Hepatic stellate cell (primary cell): ENCODE measurements around the gene LAD1.

Source experiments
- DNase-seq: peaks from one replicate; pipeline ENCODE4 v3.0.0; 2011; ENCODE audit warnings: low spot score

The LAD1 gene, protein sequence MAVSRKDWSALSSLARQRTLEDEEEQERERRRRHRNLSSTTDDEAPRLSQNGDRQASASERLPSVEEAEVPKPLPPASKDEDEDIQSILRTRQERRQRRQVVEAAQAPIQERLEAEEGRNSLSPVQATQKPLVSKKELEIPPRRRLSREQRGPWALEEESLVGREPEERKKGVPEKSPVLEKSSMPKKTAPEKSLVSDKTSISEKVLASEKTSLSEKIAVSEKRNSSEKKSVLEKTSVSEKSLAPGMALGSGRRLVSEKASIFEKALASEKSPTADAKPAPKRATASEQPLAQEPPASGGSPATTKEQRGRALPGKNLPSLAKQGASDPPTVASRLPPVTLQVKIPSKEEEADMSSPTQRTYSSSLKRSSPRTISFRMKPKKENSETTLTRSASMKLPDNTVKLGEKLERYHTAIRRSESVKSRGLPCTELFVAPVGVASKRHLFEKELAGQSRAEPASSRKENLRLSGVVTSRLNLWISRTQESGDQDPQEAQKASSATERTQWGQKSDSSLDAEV

DNA sequence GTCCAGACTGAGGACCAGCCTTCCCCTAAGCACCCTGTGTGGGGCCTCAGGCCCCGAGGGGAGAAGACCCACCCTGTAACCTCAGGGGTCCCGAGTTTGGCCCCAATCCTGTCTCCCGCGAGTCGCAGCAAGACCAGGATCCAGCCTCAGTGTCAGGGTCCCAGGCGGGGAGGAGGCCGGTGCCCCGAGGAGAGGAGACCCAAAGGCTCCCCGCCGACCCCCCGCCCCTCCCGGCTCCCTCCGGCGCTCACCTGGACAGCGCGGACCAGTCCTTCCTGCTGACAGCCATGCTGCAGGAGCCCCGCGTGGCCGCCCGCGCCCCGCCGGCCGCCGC is at the start of gene LAD1:
Gene LAD1, minus strand, starts transcription at position 307 of the 334 bp plus-strand sequence. Its CDS starts 18 bp downstream, at position 289.
- no peak for DNase-seq

DNA sequence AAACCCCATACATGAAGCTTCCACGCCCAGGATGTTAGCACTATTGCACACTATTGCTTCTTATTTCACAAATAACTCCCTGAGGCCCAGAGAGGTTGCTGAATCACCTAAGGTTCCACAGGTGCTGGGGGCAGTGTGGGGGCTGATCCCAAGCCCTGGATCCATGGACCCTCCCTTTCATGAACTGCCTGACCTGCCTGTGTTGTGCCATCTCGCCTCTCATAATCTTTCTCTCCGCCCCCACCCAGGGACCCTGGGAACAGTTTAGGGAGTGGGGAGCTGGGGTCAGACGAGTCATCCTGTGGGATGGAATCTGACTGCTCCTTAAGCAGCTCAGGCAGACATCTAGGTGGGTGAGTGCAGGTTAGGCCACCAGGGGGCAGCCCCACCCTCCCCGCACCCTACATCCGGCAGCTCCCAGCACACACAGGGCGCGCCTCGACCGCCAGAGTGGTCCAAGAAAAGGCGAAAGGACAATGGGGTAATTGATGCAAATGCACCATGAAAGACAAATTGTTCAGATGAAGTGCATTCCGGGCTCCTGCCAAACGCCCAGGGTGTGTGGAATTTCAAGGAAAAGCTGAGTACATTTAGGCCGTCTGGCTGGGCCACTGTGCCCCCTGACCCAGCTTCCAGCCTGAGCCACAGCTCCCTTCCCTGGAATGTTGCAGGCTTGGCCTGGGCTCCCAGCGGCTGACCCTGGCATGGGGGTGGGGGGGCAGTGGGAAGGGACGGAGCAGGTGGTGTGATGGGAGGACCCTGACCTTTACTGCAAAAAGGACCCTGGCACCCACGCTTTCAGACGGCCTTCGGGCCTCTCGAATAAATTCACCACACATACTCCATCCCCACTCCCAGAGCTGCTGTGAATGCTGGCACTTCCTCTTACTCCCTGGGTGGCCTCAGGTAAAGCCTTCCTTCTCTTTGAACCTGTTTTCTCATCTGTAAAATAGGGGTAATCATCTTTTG is 49.1 kb upstream of the LAD1 start:
- peak; percentile 72 for DNase-seq

DNA sequence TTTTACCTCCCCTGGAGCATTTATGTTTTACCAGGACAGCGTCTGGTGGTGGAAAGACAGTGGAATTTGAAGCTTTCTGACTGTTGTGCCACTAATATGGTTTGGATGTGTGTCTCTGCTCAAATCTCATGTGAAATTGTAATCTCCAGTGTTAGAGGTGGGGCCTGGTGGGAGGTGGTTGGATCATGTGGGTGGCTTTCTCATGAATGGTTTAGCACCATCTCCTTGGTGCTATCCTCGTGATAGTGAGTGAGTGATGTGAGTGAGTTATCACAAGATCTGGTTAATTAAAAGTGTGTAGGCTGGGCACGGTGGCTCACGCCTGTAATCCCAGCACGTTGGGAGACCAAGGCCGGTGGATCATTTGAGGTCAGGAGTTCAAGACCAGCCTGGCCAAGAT is 46.2 kb upstream of the LAD1 start:
- no peak for DNase-seq

DNA sequence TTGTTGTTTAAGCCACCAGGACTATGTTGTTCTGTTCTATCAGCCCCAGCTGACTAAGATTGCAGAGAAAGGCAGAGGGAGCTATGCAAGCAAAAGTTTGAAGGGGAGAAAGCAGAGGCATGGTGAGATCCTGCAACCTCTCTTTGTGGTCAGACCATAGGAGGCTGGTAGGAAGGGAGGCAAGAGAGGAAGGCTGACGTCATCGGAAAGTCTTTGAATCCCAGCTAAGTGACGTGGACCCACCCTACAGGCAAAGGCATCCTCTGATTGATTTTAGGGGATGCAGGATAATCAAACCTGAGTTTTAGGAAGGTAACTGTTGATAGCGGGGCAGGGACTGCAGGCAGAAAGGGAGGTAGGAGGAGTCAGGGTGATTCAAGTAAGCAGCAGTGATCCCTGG is 45.7 kb upstream of the LAD1 start:
- no peak for DNase-seq

DNA sequence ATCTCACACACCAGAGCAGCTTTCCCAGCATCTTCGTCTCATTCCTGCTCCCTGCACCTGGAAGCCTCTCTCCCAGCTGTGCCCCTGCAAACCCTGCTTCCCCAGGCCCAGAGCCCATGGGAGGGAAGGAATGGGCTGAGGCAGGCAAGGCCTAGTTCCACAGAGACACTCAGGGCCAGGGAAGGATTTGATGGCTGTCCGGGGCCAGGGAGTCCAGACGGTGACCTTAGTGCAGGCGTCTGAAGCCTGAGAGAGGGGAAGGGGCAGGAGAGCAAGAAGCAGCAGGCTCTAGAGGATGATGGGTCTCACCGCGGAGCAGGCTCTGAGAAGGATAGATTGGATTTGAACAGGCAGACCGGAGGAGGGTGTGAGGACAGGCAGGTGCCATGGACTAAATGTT is 44.6 kb upstream of the LAD1 start:
- no peak for DNase-seq

DNA sequence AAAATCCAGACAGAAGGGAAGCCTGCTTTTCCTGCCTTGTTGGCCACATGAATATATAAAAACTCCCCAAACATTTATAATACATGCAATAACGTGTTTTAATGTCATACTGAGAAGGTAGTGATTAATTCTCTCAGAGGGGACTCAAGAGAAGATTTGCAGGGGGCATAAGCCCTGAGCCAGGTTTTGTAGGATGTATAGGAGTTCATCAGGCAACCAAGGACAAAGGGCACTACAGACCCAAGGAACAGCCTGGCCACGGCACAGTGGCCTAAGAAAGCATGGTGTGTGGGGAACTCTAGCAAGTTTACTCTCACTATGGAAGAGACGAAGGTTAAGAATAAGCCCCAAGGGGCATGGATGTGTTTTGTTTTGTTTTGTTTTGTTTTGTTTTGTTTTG is 37.8 kb upstream of the LAD1 start:
- no peak for DNase-seq

DNA sequence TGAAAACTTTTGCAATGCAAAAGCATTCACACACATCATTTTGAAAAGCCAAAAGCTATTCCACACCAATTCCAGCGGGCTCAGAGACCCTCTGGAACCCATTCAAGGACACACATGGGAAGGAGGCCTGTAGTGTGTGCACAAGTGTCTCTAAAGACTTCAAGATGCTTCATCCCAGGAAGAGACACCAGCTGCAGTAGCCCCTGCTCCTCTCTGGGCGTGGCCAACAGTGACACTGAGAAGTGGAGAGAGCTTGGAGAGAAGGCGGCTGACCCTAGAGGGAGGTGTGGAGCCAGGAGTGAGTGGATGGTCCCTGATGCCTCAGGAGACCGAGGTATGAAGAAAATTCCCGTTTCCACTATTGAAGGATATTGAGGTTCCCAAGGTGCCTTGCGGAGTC is 37.3 kb upstream of the LAD1 start:
- DNase-seq, result no peak

DNA sequence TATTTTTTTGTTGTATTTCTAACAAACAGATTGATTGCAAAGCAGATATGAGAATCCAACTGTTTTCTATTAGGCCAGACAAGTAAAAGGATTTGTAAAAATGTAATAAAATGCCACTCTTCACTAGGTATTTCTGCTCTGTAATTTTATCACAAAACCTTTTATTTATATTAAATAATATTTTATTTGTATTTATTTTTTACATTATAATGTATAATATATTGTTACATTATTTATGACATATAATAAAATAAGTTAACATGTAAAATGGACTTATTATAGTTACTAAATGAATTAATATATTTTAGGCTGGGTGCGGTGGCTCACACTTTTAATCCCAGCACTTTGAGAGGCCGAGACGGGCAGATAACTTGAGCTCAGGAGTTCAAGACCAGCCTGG is 35.1 kb upstream of the LAD1 start:
- no peak for DNase-seq

DNA sequence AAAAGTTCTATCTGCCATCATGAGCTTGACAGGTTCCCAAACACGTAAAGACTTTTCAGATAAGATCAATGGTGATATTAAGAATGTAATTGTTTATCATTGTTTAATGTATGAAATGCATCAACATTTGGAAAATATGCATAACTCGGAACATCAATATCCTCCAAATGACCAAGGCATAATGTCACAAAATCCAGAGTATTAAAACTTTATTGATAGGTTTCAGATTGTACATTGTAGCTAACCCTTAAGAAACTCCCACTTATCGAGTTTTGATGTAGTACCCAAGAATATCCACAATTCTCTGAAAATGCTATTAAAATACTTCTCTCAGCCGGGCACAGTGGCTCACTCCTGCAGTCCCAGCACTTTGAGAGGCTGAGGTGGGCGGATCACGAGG is 34.5 kb upstream of the LAD1 start:
- DNase-seq, result no peak

DNA sequence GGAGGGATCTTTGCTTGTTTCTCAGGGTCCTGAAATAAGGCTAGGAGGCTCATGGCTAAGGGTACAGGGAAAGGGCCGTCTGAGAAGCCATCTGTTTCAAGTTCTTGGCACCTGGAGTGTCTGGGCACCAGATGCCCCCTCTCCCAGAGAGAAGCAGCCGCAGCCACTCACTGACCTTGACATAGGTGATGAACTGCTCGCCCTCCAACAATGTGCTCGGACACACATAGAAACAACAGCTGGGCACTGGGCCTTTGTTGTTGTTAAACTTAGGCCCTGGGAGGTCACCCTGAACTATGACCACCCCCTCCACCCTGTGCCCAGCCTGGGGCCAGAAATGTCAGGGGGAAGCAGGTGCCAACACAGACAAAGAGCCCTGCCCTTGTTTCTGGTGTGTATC is 31.7 kb upstream of the LAD1 start:
- DNase-seq, result no peak

DNA sequence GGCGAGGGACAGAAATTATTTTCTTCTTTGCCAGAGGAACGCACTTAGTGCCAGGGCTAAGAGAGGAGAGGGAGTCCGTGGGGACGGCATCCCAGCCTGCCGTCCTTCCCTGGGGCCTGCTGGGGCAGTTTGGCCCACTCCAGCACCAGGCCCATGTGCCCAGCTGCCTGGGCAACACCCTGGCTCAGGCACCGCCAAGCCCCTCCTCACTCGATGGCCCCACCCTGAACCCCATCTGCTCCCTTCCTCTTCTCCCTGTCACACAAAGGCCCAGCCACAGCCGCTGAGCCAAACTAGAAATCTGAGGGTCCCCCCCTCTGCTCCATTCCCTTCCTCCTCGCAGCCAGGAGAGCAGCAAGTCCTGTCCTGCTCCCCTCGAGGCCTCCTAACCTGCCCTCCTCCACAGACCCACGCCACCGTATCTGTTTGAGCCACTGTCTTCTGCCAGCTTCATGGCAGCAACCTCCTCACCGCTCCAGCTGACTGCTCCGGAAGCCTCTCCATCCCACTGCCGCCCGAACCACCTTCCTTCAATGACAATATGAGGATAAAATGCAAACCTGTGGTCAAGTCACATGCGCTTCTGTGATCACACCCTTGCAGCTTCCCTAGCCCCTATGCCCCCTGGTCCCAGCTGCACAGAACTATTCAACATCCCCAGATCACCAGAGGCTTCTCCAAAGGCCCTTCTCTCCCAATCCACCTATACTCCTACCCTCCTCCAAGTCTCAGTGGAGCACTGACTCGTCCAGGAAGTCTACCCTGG is 30.8 kb upstream of the LAD1 start:
- no peak for DNase-seq

DNA sequence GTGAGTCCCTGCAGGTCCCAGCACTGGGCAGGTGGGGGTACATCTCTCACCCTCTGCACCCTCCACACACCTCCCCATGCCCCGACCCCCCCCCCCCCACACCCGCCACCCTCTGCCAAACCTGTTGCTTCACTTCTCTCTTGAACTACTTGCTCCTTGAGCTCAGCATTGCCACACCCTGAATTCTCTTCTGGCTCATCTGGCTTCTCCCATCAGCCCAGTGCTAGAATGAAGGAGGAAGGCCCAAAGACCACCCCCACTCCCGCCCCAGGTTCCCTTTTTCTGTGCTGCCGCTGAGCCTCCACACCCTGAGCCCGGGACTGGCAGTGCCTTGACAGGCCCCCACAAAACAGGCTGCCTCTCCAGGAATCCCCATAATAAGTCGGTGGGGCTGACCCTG is 28.8 kb upstream of the LAD1 start:
- DNase-seq, result no peak

DNA sequence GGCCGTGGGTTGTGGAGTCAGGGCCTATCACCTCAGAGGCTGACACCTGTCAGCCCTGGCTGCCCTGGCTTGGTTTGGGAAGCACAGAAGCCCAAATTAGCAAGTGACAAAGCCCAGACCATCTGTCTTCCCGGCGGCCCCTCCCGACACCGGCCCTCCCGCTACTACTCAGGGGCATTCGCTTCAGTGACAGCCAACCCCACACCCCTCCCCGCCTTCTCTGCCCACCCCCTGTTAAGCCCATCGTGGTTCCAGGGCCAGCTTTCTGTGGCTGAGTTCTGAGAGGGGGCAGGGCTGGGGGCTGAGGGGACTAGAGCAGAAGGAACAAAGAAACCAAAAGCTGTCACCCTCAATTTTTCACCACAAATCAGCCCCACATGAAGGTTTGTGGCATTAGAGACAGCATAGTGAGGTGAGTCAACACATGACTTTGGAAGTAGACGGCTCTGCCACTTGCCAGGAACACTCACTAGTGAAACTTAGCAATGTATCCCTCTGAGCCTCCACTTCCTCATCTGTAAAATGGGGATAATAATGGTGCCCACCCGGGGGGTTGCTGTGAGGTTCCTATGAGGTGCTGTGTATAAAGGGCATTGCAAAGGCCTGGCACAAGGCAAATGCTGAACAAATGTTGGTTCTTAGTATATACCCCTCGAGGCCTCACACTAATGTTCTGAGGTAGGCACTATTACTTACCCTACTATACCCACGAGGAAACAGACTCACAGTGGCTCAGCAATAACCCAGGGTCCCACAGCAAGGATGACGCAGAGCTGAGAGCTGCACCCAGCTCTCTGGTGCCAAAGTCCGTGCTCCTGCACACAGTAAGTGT is 27.6 kb upstream of the LAD1 start:
- no peak for DNase-seq

DNA sequence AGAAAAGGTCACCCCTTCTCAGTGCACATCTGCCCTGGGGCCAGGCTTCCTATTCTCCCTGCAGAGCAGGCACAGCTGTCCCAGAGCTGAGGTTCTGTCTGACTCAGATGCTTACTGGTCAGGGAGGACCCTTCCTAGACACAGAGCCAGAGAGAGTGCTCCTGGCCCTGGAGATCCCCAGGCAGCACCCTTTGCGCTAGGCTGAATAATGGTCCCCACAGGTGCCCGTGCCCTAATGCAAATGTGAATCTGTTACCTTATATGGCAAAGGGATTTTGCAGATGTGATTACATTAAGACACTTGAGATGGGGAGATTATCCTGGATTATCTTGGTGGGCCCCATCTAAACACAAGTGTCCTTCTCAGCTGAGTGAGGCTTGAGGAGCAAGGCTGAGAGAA is 25.0 kb upstream of the LAD1 start:
- DNase-seq, result no peak

DNA sequence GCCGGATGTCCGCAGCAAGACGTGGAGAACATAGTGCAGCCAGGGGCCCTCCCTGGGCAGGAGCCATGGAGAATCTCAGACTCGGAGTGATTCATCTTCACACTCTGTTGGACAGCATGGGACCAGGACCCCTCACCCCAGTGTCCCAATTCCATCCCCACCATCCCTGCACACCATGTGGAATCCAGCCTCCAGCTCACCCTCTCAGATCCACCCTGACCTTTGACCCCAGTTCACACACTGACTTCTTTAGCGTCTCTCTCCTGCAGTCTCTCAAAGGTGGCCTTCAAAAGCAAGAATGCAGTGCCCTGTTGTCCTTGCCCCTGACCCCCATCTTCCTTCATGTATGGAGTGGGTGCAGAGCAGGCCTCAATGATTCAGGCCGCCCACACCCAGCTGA is 24.5 kb upstream of the LAD1 start:
- no peak for DNase-seq

DNA sequence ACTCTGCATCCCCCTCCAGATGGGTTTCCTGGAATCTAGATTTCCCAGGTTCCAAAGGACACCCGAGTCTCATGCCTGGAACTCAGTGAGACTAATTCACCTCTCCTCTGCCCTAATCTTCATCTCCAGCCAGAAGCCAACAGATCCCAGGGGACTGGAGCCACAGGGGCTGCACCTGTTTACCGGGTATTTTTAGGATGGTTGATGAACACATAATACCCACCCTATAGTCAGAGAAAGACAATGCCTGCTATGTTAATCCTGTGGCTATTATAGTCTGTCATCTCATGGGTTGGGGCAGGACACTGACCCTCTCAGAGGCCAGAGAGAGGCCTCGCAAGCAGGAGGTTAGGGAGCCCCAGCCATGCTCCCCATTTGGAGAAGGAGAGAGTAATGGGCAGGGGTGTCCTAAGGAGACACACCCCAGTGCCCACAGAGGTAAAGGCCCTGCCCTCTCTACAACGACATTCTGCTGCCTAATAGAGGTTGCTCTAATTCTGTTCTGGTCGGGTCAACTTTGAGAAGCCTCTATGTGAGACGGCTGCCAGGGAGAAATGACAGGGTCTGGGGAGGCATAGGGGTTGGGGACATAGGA is 23.4 kb upstream of the LAD1 start:
- no peak for DNase-seq

DNA sequence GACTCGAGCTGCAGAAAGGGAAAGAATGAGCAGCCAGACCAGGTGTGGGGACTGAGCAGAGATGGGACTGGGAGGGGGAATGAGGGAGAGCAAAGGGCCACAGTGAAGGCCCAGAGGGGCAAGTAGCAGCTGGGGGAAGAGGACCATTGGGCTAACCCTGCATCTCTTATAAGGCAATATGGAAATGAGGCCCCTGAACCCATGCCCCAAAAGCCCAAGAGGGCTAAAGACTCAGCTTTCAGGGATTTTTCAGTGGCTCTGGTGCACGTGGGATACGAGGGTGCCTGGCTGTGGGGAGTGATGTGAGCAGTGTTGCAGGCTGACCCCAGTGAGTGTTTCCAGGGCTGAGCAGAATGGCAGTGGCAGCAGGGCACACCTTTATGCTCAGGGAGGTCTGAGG is 22.9 kb upstream of the LAD1 start:
- DNase-seq, result no peak

DNA sequence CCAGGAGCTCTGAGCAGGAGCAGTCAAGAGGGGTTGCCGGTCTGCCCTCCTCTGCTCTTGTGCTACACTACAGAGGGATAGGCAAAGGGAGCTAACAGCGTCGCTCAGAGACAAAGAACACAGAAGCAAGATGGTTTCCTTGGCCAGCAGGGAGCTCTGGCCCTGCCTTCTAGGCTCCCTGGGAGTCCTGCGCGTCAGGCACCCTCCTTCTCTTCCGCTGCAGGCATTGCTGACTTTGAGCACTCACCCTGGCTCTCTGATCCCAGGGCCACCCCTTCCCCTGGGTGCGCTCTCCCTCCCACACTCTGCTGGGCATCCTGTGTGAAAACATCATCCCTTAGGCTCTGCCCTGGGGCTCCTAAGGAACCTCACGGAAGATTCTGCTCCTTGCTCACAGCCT is 21.9 kb upstream of the LAD1 start:
- no peak for DNase-seq

DNA sequence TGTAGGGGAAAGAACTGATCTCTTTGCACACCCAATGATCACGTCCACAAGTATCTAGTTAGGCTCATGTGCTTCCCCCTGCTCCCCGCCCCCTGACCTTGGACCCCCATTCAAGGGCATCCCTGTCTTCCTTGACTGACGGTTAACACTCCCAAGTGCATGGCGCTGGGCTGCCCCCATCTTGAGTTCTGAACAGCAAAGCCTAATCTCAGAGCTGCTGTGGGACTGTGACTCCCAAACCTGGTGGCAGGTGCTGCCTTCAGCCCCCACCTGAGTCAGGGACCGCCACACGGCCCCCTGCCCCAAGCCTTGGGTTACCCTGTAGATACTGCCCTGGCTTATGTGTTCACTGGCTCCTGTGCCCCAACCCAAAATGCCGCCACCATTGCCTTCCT is 21.5 kb upstream of the LAD1 start:
- no peak for DNase-seq

DNA sequence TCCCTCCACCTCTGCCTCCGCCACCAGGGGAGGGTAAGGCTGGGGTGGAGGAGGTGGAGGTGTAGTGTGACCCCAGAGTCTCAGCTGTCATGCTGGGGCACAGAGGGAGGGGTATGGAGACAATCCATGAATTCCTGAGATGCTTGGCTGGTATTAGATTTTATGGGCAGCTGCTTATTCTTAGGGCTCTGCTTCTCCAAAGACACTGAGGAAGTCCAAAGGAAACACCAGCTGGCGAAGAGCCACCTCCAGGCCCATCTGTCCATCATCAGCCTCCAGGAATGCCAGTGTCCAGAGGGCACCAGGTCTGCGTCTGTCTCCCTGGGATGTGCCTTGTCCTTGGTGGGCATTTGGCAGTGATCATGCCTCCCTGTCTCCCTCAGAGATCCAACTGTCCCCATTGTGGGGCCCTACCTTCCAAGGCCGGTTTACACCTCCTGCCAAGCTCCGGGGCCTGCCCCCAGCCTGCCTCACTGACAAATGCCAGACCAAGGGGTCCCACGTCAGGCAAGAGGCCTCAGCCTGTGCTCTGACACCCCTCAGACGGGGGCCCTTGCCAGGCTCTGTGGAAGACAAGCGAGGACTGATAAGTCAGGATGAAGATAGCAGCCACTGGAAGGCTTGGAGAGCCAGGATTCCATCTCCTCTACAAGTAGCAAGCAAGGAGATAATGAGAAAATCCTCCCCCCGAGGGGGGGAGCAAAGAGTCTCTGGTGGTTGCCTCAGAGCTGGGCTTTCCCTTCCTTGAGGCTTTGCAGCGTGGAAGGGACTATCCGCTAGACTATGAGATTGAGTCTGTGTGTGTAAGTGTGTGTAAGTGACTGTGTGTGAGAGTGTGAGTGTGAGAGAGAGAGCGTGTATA is 20.9 kb upstream of the LAD1 start:
- DNase-seq, result no peak
